Adrenal gland (tissue), 5 donors: ENCODE results near the gene NCOA6.

ENCODE experiments used
- POLR2A ChIP-seq, 2 donors: fragments of 450-650 bp; IDR thresholded peaks; one replicate each; pipeline ENCODE4 v1.6.1; 2017; ENCODE audit warnings: antibody characterized with exemption in 2 of 2, mild to moderate bottlenecking in 2 of 2, moderate library complexity in 1 of 2
- TF ChIP-seq, protein P1 (sequence below), 6 experiments: fragments of 450-650 bp in 4 of 6; fragments of 200-600 bp in 2 of 6; sonication (generic) in 1 of 6; IDR thresholded peaks; 1 replicate in 5 of 6; 2 replicates in 1 of 6; pipeline versions ENCODE4 v1.5.1 to v1.8.0; 2016 to 2021; ENCODE audit warnings: antibody characterized with exemption in 6 of 6, mild to moderate bottlenecking in 2 of 6, moderate library complexity in 1 of 6
- donor health status: DM: no; HTN: no; CAD: no.

DNA sequence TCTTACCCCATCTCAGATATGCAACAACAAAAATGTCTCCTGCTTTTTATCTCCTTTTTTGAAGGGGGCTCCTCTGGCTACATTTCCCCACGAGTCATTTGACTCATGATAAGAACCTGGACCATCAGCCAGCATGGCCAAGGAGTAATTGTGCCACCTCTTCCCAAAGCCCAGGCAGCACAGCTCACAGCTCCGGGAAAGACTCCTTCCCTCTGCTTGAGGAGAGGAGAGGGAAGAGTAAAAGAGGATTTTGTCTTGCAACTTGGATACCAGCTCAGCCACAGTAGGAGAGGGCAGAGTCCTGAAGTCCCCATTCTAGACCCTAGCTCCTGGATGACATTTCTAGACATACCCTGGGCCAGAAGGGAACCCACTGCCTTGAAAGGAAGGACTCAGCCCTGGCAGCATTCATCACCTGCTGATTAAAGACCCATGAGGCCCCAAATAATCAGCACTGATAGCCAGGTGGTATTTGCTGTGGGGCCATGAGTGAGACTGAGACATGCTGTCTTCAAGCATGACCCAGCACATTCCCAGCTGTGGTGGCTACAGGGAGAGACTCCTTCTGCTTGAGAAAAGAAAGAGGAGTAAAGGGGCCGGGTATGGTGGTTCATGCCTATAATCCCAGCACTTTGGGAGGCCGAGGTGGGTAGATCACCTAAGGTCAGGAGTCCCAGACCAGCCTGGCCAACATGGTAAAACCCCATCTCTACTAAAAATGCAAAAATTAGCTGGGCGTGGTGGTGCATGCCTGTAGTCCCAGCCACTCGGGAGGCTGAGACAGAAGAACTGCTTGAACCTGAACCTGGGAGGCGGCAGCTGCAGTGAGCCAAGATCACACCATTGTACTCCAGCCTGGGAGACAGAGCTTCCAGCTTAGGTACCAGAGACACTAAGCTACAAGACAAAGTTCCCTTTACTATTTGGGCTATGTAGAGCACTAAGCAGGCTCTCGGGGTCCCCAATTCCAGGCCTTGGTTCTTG lies 28.1 kb downstream of the NCOA6 start:
- TF ChIP-seq, protein P1, sequence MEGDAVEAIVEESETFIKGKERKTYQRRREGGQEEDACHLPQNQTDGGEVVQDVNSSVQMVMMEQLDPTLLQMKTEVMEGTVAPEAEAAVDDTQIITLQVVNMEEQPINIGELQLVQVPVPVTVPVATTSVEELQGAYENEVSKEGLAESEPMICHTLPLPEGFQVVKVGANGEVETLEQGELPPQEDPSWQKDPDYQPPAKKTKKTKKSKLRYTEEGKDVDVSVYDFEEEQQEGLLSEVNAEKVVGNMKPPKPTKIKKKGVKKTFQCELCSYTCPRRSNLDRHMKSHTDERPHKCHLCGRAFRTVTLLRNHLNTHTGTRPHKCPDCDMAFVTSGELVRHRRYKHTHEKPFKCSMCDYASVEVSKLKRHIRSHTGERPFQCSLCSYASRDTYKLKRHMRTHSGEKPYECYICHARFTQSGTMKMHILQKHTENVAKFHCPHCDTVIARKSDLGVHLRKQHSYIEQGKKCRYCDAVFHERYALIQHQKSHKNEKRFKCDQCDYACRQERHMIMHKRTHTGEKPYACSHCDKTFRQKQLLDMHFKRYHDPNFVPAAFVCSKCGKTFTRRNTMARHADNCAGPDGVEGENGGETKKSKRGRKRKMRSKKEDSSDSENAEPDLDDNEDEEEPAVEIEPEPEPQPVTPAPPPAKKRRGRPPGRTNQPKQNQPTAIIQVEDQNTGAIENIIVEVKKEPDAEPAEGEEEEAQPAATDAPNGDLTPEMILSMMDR (IDR thresholded peaks at IDR 0.05) = no peak
- no peak for TF ChIP-seq POLR2A (IDR thresholded peaks at IDR 0.05)
